IMR-90 (cell line): ENCODE results near the gene THYN1. TPM values are rescaled to one million over a fixed set of nuclear protein-coding genes. Genes with fewer than 3 reads are reported as not detected.

Experiments
- ATAC-seq: fragments of 200-7000 bp; cut with Tn5 transposase; 2 replicates; pipeline ENCODE4 v1.9.1; 2020; ENCODE audit warnings: low read depth, mild to moderate bottlenecking, moderate library complexity
- BruUV-seq: library from RNA; stranded (reverse); fragments of 400-500 nt; replicated peaks from 2 replicates; lab custom pipeline; 2021; lab: Mats Ljungman, UMichigan
- CTCF ChIA-PET: fragments of 300-600 bp; formaldehyde crosslinking; extraction: SDS; loops from one replicate; lab custom pipeline; 2021; ENCODE audit warnings: antibody characterized with exemption; lab: Yijun Ruan, JAX
- POLR2A ChIA-PET: fragments of 300-600 bp; sonication (Branson Sonifier 250); formaldehyde crosslinking; loops from one replicate; lab custom pipeline; 2022; ENCODE audit warnings: antibody characterized with exemption; ENCODE audit not compliant: unreplicated experiment; lab: Charles Lee
- DNase-seq: peaks from one replicate; pipeline ENCODE4 v3.0.0; 2013
- H2AFZ ChIP-seq: replicated peaks from 2 replicates; pipeline ENCODE3; 2013; ENCODE audit warnings: low read length, mild to moderate bottlenecking; ENCODE audit not compliant: poor library complexity
- H2AK5ac ChIP-seq: 2 replicates; pipeline ENCODE4 v1.6.1; 2013; ENCODE audit warnings: low read depth, low read length, inconsistent platforms
- H2AK9ac ChIP-seq: replicated peaks from 2 replicates; pipeline ENCODE3; 2013; ENCODE audit warnings: mild to moderate bottlenecking, low read depth, low read length, moderate library complexity; ENCODE audit not compliant: poor library complexity
- H2BK120ac ChIP-seq: 2 replicates; pipeline ENCODE4 v1.6.1; 2013; ENCODE audit warnings: low read depth, low read length, inconsistent platforms
- H2BK15ac ChIP-seq: 3 replicates; pipeline ENCODE4 v1.6.1; 2013; ENCODE audit warnings: low read depth, low read length, inconsistent platforms
- H2BK20ac ChIP-seq: 2 replicates; pipeline ENCODE4 v1.6.1; 2013; ENCODE audit warnings: low read depth, mild to moderate bottlenecking, inconsistent platforms, low read length, moderate library complexity
- H2BK5ac ChIP-seq: 2 replicates; pipeline ENCODE4 v1.6.1; 2013; ENCODE audit warnings: mild to moderate bottlenecking, low read depth, low read length, inconsistent platforms; ENCODE audit not compliant: poor library complexity, severe bottlenecking
- H3K14ac ChIP-seq: replicated peaks from 2 replicates; pipeline ENCODE4 v1.6.1; 2013; ENCODE audit warnings: low read depth, low read length, inconsistent platforms
- H3K18ac ChIP-seq: 2 replicates; pipeline ENCODE4 v1.6.1; 2013; ENCODE audit warnings: low read depth, low read length, control low read depth
- H3K23ac ChIP-seq: 2 replicates; pipeline ENCODE4 v1.6.1; 2013; ENCODE audit warnings: low read depth, low read length, inconsistent platforms
- H3K27ac ChIP-seq: 2 replicates; pipeline ENCODE4 v1.5.1; 2013; ENCODE audit warnings: mild to moderate bottlenecking, control low read depth, low read length; ENCODE audit not compliant: insufficient read depth
- H3K27me3 ChIP-seq: 2 replicates; pipeline ENCODE4 v1.6.1; 2013; ENCODE audit warnings: low read length; ENCODE audit not compliant: control insufficient read depth, insufficient read depth
- H3K36me3 ChIP-seq: 2 replicates; pipeline ENCODE4 v1.6.1; 2013; ENCODE audit warnings: low read length, mixed read lengths; ENCODE audit not compliant: control insufficient read depth, insufficient read depth
- H3K4ac ChIP-seq: 2 replicates; pipeline ENCODE4 v1.6.1; 2013; ENCODE audit warnings: low read depth, low read length, inconsistent platforms
- H3K4me1 ChIP-seq: 2 replicates; pipeline ENCODE4 v1.6.1; 2013; ENCODE audit warnings: low read length, mixed read lengths; ENCODE audit not compliant: control insufficient read depth, insufficient read depth
- H3K4me2 ChIP-seq: 2 replicates; pipeline ENCODE4 v1.6.1; 2013; ENCODE audit warnings: low read depth, mild to moderate bottlenecking, control low read depth, low read length, moderate library complexity
- H3K4me3 ChIP-seq: 2 replicates; pipeline ENCODE4 v1.5.1; 2013; ENCODE audit warnings: low read depth, mild to moderate bottlenecking, control low read depth, low read length, moderate library complexity; ENCODE audit not compliant: insufficient read depth
- H3K56ac ChIP-seq: 2 replicates; pipeline ENCODE4 v1.6.1; 2013; ENCODE audit warnings: low read length, inconsistent platforms; ENCODE audit not compliant: insufficient read depth; ENCODE audit errors: extremely low read depth
- H3K79me1 ChIP-seq, 2 experiments: 2 replicates each; pipeline ENCODE4 v1.6.1; 2013; ENCODE audit warnings: low read length in 2 of 2, inconsistent platforms in 1 of 2, low read depth in 1 of 2
- H3K9ac ChIP-seq: 2 replicates; pipeline ENCODE4 v1.6.1; 2013; ENCODE audit warnings: low read depth, low read length, control low read depth
- H3K9me1 ChIP-seq: 2 replicates; pipeline ENCODE4 v1.6.1; 2013; ENCODE audit warnings: low read length, inconsistent platforms; ENCODE audit not compliant: insufficient read depth
- H3K9me3 ChIP-seq: 2 replicates; pipeline ENCODE4 v1.6.1; 2013; ENCODE audit warnings: low read length; ENCODE audit not compliant: control insufficient read depth, insufficient read depth
- H4K20me1 ChIP-seq: 2 replicates; pipeline ENCODE4 v1.6.1; 2013; ENCODE audit warnings: low read length, inconsistent platforms; ENCODE audit not compliant: insufficient read depth
- H4K5ac ChIP-seq: 2 replicates; pipeline ENCODE4 v1.6.1; 2013; ENCODE audit warnings: mild to moderate bottlenecking, low read depth, low read length, control low read depth
- H4K8ac ChIP-seq, 2 experiments: 2 replicates each; pipeline ENCODE4 v1.6.1; 2013; ENCODE audit warnings: low read depth in 2 of 2, low read length in 2 of 2, control low read depth in 1 of 2, inconsistent platforms in 1 of 2
- H4K91ac ChIP-seq: 2 replicates; pipeline ENCODE4 v1.6.1; 2013; ENCODE audit warnings: low read depth, low read length, inconsistent platforms; ENCODE audit not compliant: insufficient read depth
- BHLHE40 ChIP-seq: fragments of 150-350 bp; IDR thresholded peaks from 2 replicates; pipeline ENCODE4 v1.6.1; 2016; ENCODE audit warnings: mild to moderate bottlenecking, low read depth, low read length
- MAZ ChIP-seq: IDR thresholded peaks from 2 replicates; pipeline ENCODE4 v1.6.1; 2012; ENCODE audit warnings: low read depth, mild to moderate bottlenecking, low read length, improper control_type of control experiment, moderate library complexity, borderline replicate concordance
- NFE2L2 ChIP-seq: fragments of 150-350 bp; IDR thresholded peaks from 2 replicates; pipeline ENCODE4 v1.6.1; 2016; ENCODE audit warnings: low read depth, mild to moderate bottlenecking, low read length
- RFX5 ChIP-seq: IDR thresholded peaks from 2 replicates; pipeline ENCODE4 v1.8.0; 2012; ENCODE audit warnings: low read depth, mild to moderate bottlenecking, low read length, moderate library complexity
- USF2 ChIP-seq: fragments of 150-350 bp; IDR thresholded peaks from 2 replicates; pipeline ENCODE4 v1.6.1; 2017; ENCODE audit warnings: mild to moderate bottlenecking, antibody characterized with exemption, low read length, low read depth
- WGBS, 2 experiments: methylation state at CpG; one replicate each; pipeline versions ENCODE4 v1.1.5 to v1.1.7; 2013; ENCODE audit warnings: missing lambda C conversion rate in 2 of 2; ENCODE audit not compliant: insufficient read length in 1 of 2; ENCODE audit errors: extremely low coverage in 2 of 2; 5-methylcytosine and 5-hydroxymethylcytosine counted together
- dilution Hi-C: fragments of 300-500 bp; cut with HindIII; formaldehyde crosslinking; loops from one replicate; pipeline ENCODE4 v1.14.3; 2018; ENCODE audit warnings: low sequenced_read_pairs; ENCODE audit not compliant: unreplicated experiment
- in situ Hi-C: fragments of 300-500 bp; cut with MboI; formaldehyde crosslinking; loops from 3 replicates; pipeline ENCODE4 v1.14.3; 2019; ENCODE audit warnings: low sequenced_read_pairs, inconsistent platforms, mixed read lengths
- intact Hi-C: fragments of 100-400 bp; cut with micrococcal nuclease; formaldehyde crosslinking; loops from 2 replicates; pipeline ENCODE4 v1.10.0; 2022
- polyA plus RNA-seq, 3 experiments: library from polyadenylated mRNA; depleted of rRNA; stranded (reverse); fragments of >200 nt; gene quantifications; 2 replicates each; pipeline ENCODE4 v1.2.3, GENCODE V29; 2012; ENCODE audit warnings: low replicate concordance in 1 of 3
- total RNA-seq: library from RNA; depleted of rRNA; stranded (reverse); fragments of >200 nt; gene quantifications from 2 replicates; pipeline ENCODE4 v1.2.3, GENCODE V29; 2012

THYN1 gene
- total and polyA plus RNA-seq, 2 of the 4 experiments (the other 2 are of a cell fraction): 43.1 to 72.1 TPM

- no peak overlapping the region for H4K91ac ChIP-seq
- no peak overlapping the region for H2BK5ac ChIP-seq
- H3K9me3 ChIP-seq: no peaks in the 10 kb centered on the region; the same call in 1 of the 2 replicates
- no peak overlapping the region for H2BK120ac ChIP-seq
- H4K20me1 ChIP-seq: no peaks in the 10 kb centered on the region
- TF ChIP-seq BHLHE40 (no peak), RFX5 (no peak), MAZ (no peak), NFE2L2 (no peak), USF2 (no peak)
- no peaks in the 10 kb centered on the region for H3K9me1 ChIP-seq
- dilution Hi-C loops (no loop called here), intact Hi-C loops (no loop called here), in situ Hi-C loops (no loop called here)
- 0 out of 2 replicates have a peak, but pooled peaks cover 1% of the 10 kb centered on the region for H3K27me3 ChIP-seq
- H3K4me3 ChIP-seq: no peak overlapping the region
- DNase-seq (no peak), ATAC-seq (no peak)
- no peak overlapping the region for H3K14ac ChIP-seq
- no peak overlapping the region for H2AFZ ChIP-seq
- H3K23ac ChIP-seq: no peak overlapping the region
- H2BK20ac ChIP-seq: no peak overlapping the region
- no peaks in the 10 kb centered on the region for H3K79me1 ChIP-seq
- no peaks in the 10 kb centered on the region for H3K36me3 ChIP-seq
- no peak overlapping the region for H2AK9ac ChIP-seq
- no peak overlapping the region for H3K9ac ChIP-seq
- no peak overlapping the region for H3K27ac ChIP-seq
- POLR2A ChIA-PET: no interaction called here
- no peak overlapping the region for H4K8ac ChIP-seq
- H3K18ac ChIP-seq: no peak overlapping the region
- BruUV-seq: no TSS peak
- H3K4ac ChIP-seq: no peak overlapping the region
- WGBS, 2 experiments: 86% methylated on average over 5 of the region's 13 CpGs; no CpG with 5 or more reads in 1 of the 2 experiments
- H2BK15ac ChIP-seq: no peak overlapping the region
- no peak overlapping the region for H3K4me2 ChIP-seq
- no peaks in the 10 kb centered on the region for H3K4me1 ChIP-seq
- CTCF ChIA-PET: no interaction called here
- no peak overlapping the region for H2AK5ac ChIP-seq
- no peak overlapping the region for H4K5ac ChIP-seq
- no peak overlapping the region for H3K56ac ChIP-seq
These were observed 35.3 kb upstream of the THYN1 start for GRCh38 chr11:134288486-134288885.
